Fibroblast of the aortic adventitia (primary cell): ENCODE measurements around the gene ATXN7. TPM values are rescaled to one million over a fixed set of nuclear protein-coding genes. Genes with fewer than 3 reads are reported as not detected.
A peak's percentile ranks its signal among the peaks of the same experiment; 100 is the strongest.

Experiments
- DNase-seq: peaks from one replicate; pipeline ENCODE4 v3.0.0-alpha.2; 2010; ENCODE audit warnings: low read depth
- H3K4me3 ChIP-seq: 2 replicates; pipeline ENCODE4 v1.5.1; 2011; ENCODE audit warnings: low read depth, mild to moderate bottlenecking, control low read depth, low read length, moderate library complexity
- total RNA-seq: library from RNA; depleted of rRNA; stranded (reverse); fragments of >200 nt; gene quantifications from 2 replicates; pipeline ENCODE4 v1.2.3, GENCODE V29; 2012; ENCODE audit warnings: low replicate concordance
- TF ChIP-seq, protein P1 (sequence below): IDR thresholded peaks from 2 replicates; pipeline ENCODE4 v1.5.1; 2011; ENCODE audit warnings: mild to moderate bottlenecking, low read length, control low read depth, inconsistent platforms; ENCODE audit not compliant: insufficient read depth

Gene ATXN7
- total RNA-seq, 1 donor = 21.0 TPM

DNA sequence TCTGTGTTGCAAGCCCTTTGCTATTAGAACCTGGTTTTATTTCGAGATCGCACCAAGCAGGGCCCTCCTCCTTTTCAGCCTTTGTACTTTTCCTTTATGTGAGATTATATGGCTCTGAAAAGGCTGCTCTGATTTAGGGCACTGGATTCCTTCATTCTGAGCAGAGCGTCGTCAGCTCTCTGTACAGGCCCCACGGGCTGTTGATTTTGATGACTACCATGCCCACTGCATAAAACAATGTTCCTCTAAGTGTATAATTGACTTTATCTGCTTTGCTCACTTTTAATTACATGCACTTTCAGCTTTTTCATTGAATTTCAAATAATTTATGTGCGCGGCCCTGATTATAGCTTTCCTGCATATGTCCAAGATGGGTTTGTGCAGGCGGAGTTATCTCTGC, 164.0 kb downstream of the ATXN7 start:
- no peak overlapping the region for H3K4me3 ChIP-seq
- no peak for DNase-seq

DNA sequence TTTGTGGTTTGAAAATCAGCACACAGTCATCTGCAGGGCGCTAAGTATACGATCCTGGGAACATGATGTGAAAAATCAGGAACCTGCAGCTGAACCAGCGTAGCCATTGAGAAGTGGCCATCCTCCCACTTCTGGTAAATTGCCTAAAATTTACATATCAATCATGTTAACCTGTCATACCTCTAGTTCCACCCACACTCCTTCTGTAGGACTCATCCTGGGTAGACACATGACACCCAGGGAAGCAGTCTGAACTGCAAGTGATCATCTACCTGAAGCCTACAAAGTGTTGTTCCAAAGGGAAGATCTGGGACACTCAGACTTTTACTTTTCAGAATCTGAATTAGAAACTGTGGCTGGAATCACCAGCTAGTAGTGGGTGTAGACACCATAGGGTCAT, 165.1 kb downstream of the ATXN7 start:
- no peak overlapping the region for H3K4me3 ChIP-seq
- TF ChIP-seq, protein P1, sequence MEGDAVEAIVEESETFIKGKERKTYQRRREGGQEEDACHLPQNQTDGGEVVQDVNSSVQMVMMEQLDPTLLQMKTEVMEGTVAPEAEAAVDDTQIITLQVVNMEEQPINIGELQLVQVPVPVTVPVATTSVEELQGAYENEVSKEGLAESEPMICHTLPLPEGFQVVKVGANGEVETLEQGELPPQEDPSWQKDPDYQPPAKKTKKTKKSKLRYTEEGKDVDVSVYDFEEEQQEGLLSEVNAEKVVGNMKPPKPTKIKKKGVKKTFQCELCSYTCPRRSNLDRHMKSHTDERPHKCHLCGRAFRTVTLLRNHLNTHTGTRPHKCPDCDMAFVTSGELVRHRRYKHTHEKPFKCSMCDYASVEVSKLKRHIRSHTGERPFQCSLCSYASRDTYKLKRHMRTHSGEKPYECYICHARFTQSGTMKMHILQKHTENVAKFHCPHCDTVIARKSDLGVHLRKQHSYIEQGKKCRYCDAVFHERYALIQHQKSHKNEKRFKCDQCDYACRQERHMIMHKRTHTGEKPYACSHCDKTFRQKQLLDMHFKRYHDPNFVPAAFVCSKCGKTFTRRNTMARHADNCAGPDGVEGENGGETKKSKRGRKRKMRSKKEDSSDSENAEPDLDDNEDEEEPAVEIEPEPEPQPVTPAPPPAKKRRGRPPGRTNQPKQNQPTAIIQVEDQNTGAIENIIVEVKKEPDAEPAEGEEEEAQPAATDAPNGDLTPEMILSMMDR = no peak
- DNase-seq = no peak

More for the DNA sequence above, 164.0 kb downstream of the ATXN7 start:
- TF ChIP-seq, protein P1 = no peak

DNA sequence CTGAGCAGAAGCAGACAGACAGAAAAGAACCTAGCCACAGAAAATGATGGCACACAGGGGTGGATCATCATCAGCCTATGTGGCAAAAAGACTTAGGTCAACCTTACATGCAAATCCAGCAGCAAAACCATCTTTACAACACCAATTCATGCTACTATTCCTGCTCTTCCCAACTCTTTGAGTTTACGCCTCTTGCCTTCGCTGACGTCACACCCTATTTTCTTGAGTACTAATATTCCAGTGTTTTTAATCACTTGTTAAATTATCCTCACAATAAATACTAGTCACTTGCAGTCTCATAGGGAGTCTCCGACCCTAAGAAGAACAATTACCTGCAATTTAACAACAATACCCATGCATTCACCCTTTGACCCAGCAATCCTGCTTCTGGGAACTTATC, 165.6 kb downstream of the ATXN7 start:
- H3K4me3 ChIP-seq = no peak overlapping the region
- TF ChIP-seq, protein P1 = no peak
- DNase-seq = no peak

DNA sequence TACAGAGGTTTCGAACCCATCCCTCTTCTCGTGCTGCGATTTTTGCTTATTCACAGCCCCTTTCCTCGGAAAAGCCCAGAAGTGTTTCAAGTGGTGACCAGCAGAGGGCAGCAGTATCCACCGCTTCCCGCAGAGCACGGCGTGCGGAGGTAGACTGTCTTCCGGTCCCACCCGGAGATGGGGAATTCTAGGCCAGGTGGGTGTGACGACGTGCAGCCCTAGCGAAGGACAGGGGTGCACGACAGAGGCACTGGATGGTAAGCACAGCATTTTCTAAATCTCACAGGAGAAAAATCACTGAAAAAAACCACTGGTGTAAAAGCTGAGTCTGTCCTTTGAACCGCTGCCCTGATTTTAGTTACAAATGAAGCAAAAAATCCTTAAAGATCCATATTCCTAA, 167.1 kb downstream of the ATXN7 start:
- TF ChIP-seq, protein P1 = peak; percentile 86
- H3K4me3 ChIP-seq = peak overlapping the region; percentile 50
- DNase-seq = peak; percentile 72

DNA sequence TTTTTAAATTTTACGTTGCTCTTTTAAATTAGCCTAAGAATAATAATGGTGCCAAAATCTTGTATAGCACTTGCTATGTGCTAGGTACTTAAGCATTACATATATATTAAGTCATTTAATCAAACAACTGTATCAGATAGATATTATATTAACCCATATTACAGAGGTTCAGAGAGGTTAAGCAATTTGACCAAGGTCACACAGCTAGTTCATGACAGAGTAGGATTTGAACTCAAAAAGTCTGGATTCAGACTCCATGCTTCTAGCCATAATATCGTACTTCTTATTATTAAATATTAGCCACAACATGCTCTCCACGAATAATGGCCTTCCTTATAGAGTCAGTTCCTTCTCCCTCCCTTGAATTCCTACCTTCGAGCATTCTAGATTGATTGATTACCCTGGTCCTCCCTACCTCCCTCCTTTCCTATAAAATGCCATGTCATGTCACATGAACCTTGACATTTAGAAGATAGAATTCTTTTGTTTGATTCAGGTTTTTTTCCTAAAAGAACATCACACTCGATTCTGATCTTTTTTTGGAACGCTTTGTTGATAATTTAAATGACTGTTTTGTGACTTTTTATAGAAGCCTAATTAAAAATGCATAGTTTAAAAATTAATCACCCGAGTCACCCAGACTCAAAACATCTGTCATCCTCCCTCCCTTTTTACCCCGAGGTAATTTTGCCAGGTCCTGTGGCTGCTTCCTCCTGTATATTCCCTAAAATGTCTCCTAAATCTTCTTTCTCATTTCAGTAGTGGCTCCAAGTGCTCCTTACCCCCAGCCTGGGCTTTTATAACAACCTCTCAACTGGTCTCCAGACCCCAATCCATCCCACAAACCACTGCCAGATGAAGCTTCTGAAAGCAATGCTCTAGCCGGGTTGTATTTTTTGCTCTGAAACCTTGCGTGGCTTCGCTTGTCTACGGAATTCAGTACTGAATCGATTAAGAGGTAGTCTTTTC, 168.2 kb downstream of the ATXN7 start:
- DNase-seq = no peak
- TF ChIP-seq, protein P1 = no peak
- no peak overlapping the region for H3K4me3 ChIP-seq

DNA sequence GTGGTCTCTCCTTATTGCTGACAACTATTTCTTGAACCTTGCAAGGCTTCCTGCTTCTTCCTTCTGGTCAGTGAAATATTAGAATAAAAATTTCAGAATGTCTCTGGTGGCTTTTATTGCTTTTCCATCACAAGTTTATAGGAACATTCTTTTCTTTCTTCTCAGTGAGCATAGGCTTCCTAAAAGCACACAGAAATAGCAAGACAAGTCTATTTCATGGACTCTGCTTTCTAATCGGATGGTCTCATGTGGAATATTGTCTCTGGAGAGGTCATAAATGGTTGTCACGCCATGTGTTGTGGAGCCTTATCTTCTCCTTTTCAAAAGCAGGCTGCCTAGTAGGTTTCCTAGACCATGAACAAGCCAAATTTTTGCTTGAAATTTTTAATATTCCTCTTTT, 169.4 kb downstream of the ATXN7 start:
- TF ChIP-seq, protein P1 = no peak
- no peak for DNase-seq
- no peak overlapping the region for H3K4me3 ChIP-seq
